PC-3 (cell line): Measurements from ENCODE around the gene PITRM1.

Source experiments
- CTCF ChIP-seq: fragments of 300-600 bp; sonication (generic); conservative IDR thresholded peaks from 2 replicates; pipeline ENCODE4 v1.5.1; 2017; ENCODE audit warnings: antibody characterized with exemption, low read depth, mild to moderate bottlenecking, low read length
- EZH2phosphoT487 ChIP-seq: fragments of 300-600 bp; sonication (generic); IDR thresholded peaks from 2 replicates; pipeline ENCODE4 v1.6.1; 2018; ENCODE audit warnings: mild to moderate bottlenecking, antibody characterized with exemption, low read length, borderline replicate concordance

GRCh38 chr10:3167611-3168330 is 4.8 kb downstream of the PITRM1 start:
- no peak for TF ChIP-seq CTCF
- no peak for TF ChIP-seq EZH2phosphoT487
